GM11168 (cell line): Measurements from ENCODE around the gene WHRN.

Experiments used
- in situ Hi-C: fragments of 300-500 bp; cut with MboI; formaldehyde crosslinking; loops from one replicate; pipeline ENCODE4 v1.12.0; 2022; ENCODE audit warnings: low sequenced_read_pairs; ENCODE audit not compliant: unreplicated experiment

The WHRN gene

DNA sequence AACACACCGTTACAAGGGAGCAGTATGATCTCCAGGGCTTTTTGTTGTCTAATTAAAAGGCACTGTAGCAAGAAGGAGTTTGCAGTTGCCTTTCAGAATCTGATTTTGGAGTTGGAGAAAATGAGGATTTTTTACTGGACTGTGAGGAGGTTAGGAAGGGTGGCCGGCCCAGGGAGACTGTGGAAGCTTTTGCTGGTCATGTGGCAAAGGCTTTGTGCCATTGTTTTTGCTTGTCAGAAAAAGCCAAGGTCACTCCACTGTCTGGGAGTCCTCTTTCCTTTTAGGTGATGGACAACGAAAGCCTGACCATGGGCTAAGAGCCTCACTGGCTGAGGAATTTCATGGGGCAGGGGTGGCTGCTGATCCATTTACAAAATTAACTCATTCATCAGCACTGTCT lies 10.3 kb upstream of the WHRN start:
- in situ Hi-C loops = no loop called here

DNA sequence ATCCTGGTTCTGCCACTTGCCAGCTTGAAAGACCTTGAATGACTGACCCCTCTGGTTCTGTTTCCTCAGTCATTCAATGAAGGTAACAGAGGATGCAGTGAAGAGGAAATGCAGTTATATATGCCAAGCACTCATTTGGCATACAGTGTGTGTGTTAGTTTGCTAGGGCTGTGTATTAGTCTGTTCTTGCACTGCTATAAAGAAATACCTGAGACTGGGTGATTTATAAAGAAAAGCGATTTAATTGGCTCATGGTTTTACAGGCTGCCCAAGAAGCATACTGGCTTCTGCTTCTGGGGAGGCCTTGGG lies 8.6 kb upstream of the WHRN start:
- in situ Hi-C loops = no loop called here

DNA sequence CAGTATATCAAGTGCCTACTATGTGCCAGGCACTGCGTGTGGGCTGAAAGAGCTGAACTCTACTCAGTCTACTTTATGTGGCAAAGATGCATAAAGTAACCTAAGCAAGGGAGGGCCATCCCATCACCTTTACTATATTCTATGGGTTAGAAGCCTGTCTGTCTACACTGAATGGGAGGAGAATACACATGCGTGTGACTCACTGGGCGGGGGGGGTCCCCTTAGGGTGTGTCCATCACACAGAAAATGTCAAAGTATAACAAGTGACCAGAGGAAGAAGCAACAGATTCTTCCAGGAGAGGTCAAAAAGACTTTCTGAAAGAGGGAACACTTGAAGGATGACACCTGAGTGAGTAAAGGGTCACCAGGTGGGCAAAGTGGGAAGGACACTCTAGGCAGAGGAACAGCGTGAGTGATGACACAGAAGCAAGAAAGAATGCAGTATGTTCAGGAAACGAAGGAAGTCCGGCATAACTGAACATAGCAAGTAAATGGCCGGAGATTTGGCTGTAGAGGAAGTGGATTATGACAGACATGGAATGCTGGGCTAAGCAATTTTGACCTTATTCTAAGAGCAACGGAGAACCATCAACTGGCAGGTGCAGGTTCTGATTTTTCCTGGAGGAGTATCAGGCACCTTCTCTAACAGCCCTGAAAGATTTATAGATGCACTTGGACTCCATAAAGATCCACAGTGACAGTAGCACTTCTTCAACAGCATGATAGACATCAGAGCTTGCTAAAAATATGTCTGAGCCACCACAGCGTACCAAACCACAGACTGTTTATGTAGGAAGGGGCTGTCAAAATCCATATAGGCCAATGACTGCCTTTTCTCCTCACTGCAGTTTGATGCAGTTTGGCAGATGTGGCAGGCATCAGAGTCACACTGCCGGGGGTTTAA lies 8.0 kb upstream of the WHRN start:
- in situ Hi-C loops = no loop called here

DNA sequence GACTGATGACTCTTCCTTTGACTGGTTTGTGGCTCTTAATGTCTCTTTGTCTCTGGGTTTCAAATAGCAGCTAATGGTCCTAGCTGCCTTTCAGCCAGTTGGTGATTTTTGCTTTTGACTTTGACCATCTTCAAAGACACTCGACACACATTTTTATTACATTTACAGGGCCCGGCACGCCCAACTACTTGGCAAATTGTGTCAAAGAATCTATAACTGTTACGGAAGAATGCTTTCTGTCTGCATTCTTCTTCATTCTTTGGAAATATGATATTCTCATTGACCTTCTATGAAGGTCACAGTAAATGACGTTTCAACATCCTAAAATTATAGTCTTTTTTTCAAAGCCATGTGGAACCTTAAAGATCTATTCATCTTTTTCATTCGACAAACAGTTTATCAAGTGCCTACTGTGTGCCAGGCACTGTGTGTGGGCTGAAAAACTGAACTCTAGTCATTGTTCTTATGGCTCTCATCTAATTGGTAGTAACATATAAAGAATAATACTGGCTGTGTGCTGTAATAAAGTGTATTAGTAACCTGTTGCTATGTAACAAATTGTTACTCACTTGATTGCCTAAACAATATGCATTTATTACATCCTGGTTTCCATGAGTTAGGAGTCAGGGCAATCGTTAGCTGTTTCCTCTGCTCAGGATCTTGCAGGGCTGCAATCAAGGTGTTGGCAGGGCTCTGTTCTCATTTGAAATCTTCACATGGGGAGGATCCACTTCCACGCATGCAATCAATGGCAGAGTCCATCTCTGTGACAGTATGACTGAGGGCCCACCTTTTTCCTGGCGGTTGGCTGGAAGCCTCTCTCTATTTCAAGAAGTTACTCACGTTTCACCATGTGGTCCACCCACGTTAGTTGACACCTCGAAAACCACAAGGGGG lies 7.0 kb upstream of the WHRN start:
- in situ Hi-C loops = no loop called here

DNA sequence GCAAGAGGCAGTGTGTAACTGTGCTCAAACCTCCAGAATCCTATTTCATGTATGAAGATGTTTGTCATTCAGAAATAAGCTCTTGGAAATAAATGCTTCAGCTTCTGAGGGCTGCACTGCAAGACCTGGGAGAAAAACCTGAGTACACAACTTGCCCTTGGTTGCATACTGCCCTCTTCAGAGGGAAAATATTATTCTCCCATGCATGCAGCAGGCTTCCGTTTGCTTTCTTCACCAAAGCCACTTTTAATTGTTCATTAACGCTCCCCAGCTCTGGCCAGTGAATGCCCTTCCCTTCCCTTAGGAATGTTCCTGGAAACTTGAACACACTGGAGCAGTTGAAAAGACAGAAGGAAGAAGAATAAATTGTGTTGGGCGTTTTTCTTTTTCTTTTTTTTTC lies 2.5 kb upstream of the WHRN start:
- in situ Hi-C loops = no loop called here

DNA sequence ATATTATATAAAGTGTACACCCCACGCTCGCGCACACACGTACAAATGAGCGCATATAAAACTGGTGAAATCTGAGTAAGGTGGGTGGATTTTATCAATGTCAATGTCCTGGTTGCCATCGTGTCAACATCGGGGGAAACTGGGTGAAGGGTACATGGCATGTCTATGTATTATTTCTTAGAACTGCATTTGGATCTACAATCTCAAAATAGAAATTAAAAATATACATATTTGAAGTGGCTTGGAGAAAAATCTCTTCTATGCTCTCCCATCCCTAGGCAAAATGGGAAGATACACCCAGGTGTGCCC lies 763 bp upstream of the WHRN start:
- in situ Hi-C loops = no loop called here

DNA sequence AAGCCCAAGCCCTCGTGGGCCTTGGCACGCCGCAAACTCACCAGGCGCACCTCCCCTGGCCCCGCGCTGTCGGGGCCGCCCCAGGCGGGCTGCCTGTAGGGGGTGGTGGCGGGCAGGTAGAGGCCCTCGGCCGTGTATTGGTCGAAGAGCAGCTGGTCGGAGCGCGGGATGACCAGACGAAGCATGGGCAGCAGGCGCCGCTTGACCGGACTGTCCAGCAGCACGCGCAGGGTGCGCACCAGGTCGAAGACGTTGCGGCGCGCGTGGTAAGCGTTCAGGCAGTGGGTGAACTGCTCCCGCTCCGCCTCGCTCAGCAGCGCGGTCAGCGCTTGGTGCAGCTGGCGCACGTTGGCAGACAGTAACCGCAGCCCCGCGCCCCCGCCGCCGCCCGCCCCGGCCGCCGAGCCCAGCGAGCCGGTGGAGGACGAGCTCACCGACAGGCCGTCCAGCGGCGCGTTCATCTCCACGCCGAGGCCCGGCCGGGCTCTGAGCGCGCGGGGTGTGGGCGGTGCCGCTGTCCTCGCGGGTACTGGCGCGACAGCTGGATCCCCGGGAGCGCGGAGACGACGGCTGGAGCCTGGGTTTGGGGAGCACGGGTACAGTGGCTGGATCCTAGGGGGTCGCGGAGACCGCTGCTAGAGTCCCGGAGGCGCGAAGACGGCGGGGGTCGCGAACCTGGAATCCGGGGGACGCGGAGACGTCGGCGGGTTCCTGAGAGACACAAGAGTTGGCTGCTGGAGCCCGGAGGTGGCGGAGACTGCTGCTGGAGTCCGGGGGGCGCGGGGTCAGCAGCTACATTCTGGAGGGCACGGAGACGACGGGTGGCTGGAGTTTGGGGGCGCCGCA lies 709 bp downstream of the WHRN start:
- in situ Hi-C loops = no loop called here

DNA sequence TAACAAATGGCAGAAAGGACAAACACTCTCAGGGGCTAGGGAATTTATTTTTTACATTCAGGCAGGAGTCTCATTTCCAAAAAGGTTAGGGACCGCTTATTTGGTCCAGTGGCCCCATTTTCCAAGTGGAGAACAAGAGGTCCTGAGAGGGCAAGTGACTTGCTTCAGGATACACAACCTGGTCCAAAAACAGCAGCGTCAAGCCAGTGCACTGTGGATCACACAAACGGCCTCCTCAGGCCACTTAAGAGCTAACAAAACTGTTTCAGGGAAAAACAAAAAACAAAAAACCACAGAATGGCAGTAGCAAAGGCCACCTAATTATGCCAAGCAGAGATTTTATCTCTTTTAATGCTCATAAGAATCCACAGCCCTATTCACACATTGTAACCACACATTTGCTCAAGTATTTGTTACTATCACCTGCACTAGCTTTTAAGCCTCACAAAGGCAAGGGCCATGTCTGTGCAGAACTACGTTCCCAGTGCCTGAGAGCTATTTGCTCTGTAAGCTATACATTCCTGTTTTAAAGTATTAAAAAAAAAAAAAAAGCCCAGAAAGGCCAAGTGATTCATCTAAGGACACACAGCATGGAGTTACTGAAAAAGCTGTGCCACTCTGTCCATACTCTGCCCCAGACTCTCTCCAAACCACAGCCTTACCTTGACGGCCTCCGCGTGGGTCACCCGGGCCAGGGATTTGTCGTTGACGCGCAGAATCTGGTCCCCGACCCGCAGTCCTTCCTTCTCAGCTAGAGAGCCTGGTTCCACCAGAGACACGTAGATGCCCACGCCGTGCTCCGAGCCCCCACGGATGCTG lies 1.5 kb downstream of the WHRN start:
- in situ Hi-C loops = no loop called here

DNA sequence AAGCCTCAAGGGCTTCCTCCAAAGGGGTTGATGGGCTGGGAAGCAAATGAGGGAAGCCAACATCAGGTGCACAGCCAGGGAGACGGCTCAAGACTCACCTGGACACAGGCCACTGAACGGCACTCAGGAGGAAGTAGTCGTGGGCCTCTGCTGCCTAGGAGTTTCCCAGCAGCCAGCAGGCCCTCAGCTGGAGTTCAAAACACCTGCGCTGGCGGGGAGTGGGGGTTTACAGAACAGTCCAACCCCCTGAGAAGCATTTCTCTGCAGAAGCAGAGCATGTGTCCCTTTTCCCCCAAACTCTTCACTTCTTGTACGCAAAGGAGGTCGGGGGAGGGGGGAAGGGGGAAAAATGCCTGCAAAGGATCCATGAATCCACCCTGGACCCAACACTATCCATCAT lies 2.3 kb downstream of the WHRN start:
- in situ Hi-C loops = no loop called here

DNA sequence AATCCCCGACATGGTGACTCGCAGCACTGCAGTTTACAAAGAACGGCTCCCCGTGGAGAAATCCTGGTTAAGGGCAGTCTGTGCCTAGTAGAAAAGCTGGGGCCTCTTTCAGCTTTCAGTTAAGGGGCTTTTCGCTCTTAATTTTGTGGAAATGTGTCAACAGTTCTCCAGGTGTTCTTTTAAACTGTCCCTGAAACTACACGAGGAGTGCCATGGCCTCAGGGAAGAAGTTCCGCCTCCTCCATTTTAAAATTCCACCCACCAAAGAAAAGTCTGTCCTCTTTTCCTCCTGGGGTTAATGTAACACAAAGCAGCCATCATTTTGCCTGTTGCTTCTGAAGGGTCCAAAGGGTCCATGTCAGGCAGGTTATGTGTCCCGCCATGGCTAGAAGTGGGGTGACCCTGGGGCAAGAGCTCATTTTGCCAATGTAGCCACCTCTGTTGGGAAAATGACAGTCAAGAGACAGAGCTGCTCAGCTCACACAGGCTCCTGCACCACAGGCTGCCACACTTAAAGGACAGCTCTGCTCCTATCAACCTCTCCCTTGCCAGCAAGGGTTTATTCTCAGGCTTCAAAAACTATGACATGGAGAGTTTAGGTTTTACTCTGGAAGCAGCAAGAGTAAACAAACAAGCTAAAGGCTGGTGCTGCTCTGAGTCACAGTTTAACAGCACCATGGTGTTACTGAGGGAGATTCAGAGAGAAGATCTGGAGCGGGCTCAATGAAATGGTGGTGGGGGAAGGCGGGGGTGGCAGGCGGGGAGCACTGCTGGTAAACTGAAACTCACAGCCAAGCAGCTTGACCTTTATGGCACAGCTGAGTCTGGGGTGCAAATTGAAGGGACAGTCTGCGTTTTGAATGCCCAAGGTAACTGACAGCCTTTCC lies 3.2 kb downstream of the WHRN start:
- in situ Hi-C loops = no loop called here

DNA sequence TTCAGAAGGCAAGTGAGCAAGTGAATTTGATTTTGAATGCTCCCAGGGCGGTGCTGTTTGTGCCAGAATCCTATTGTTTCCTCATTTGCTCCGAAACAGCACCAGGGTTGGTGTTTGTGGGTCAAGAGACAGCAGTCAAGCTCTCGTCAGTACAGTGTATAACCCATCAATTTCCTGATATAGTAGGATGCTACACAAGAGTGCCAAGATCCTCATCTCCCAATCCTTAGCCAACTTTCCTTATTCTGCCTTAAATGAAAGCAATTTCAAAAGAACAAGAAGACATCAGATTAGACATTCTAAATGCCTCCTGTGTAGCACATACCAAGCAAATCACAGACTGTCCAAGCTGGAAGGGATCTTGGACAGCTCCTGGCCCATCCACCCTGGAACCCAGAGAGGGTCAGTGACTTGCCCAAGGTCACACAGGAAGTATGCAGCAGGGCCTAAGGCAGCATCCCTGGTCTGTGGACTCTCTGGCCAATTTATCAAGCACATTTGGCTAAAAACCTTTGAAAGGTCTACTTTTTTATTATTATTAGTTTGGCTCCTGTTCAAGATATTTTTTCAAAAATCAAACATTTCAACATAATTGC lies 4.5 kb downstream of the WHRN start:
- in situ Hi-C loops = no loop called here

DNA sequence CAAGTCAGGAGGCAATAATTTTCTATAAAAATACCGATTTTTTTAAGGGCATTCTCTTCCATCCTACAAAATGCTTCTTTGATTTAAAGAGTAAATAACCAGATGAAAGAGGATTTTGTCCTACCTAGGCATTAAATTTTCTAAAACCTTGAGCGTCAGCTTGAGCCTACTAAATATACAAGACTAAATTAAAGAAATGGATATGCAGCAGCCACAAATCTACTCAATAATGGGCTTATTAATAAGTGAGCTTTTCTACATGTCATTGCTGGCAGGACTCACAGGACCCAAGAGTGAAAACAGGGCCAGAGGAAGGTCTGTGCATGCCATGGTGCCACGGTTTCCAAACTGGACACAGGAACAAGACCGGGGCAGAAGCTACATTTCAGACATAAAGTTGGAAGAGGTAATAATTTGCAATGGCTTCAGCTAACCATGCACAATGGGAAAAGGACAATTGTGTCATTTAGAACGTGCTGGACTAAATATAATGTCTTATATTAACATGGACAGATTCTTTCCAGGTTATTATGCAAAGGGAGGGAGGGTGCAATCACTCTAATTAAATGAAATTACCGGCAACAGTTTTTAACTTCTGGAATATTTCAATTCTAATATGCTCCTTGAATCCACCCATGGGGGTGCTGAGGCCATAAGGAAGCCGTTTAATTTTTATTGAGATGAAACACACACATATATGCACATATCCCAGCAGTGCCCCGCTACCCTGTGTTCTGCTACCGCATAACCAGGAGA lies 5.2 kb downstream of the WHRN start:
- in situ Hi-C loops = no loop called here

DNA sequence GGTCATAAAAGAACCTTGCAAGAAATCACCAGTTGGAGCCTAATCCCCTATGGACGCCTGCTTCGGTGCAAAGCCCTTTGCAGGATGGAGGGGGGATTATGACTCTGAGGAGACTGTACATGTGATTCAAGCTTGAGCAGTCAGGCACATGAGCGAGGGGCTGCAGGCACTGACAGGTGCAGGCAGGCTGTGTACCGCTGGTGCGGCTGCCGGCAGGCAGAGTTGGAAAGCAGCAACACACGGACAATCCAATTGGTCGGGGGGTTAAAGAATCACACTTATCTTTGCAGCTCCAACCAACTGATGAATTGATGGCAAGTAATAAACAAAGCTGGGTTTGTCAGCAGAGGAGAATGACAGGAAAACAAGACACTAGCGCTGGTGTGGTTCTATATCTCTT lies 5.7 kb downstream of the WHRN start:
- in situ Hi-C loops = no loop called here

DNA sequence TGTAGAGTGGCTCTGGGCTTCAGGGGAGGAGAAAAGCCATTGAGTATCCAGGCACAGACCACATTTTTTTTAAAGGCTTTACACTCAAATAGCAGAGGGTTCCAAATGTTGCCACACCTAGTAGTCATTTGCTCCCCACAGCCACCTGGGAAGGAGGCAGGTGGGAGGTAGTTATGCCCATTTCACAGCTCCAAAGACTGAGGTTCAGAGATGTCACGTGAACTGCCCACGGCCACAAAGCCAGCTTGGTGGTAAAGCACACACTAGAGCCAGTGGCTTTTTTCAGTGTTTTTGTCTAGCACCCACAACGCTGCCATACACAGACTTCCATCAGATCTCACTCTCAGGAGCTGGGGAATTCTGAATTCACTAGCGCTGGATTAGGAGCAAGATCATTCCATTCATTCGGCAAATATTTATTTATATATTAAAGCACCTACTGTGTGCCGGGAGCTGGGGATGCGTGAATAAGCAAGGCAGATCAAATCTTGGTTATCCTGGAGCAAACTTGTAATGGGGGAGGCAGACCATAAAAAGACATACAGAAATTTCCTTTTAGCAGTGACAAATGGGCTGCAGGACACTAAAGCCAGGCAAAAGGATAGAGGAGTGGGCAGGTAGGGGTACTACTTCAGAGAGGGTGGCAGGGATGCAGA lies 7.4 kb downstream of the WHRN start:
- in situ Hi-C loops = no loop called here

DNA sequence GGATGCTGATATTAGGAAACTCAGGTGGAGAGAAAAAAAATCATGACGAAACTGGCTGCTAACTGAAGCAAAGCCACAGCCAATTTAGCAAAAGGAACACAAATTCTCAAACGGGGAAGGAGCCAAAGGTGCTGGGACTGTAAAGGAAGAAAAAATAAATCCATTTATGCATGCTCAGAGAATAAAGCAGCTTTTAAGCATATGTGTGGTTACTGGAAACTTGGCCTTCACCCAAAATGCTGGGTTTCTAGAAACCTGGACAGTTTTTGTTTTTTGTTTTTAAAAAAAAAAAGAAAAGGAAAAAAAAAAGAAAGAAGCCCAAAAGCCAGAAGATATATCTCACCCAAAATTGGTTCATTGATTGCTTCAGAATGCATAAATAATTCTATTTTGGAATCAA lies 8.0 kb downstream of the WHRN start:
- in situ Hi-C loops = no loop called here

DNA sequence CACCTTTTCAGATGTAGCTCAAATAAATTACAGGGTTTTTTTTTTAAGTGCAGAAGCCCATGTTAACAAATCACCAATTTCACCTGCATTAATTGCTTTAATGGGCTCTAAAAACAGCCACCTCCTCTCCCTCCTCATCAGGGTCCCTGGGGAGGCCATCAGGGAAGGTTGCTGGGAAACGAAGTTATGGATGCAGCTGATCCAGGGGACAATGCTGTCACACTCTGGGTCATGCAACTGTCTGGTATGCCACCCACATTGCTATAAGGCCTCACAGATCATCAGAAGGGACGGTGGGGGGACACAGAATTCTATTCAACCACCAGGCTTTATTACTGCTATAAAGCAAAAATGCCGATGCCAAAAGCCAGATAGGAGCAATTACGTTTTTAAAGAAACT lies 9.3 kb downstream of the WHRN start:
- in situ Hi-C loops = no loop called here

DNA sequence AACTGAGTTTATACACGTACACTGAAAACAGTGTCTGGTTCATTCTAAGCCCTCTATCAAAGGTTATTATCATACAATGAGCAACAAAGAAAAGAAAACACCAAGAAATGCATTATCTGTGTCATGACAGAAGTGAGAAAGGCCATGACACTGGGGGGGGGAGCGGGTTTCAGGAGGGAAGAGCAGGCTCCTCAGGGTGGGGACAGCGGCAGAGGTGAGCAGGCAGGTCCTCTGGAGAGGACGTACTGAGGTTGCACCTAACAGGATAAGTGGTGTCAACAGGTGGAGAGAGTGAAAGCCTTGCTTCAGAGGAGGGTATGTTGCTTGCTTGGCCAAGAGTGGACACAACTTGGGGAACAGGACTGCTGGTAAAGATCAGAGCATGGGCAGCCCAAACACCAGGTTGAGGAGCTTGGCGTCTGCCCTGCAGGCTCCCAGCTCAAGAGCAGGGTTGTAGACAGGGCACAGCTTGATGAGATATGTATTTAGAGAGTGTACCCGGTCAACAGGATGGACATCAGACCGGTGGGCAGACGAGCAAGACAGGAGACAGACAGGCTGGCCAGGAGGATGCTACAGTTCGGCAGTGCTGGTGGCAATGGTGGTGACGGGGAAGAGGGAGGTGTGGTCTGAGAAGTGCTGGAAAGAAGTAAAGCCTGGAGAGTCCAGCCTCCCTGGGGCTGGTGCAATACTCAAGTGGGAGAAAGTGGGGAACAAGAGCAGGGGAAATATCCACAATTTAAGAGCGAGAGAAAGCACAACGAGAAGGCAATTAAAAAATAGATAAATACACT lies 10.3 kb downstream of the WHRN start:
- in situ Hi-C loops = no loop called here
